Spleen (tissue), 11 donors: ENCODE data around the gene SPDYE17. TPM values are rescaled to one million over a fixed set of nuclear protein-coding genes. Genes with fewer than 3 reads are reported as not detected.
"Not testable (repeated sequence)": the region's sequence is repeated elsewhere in the genome, so short reads cannot be mapped to it uniquely, and the experiment has no call there.

Source experiments
- DNase-seq: peaks from one replicate; pipeline ENCODE4 v3.0.0-alpha.2; 2020
- H3K27ac ChIP-seq, 8 donors: fragments of 200-600 bp; sonication (generic) in 7 of 8; 1 replicate in 4 of 8; 2 replicates in 4 of 8; pipeline versions ENCODE4 v1.5.0 to v1.8.0; 2016 to 2021; ENCODE audit warnings: inconsistent platforms in 4 of 8, mild to moderate bottlenecking in 4 of 8, moderate library complexity in 1 of 8
- H3K27me3 ChIP-seq, 7 donors: fragments of 200-600 bp; sonication (generic) in 6 of 7; replicated peaks in 1 of 7; 1 replicate in 4 of 7; 2 replicates in 3 of 7; pipeline versions ENCODE4 v1.5.0 to v1.8.0; 2016 to 2021; ENCODE audit warnings: inconsistent platforms in 3 of 7, mild to moderate bottlenecking in 1 of 7
- H3K36me3 ChIP-seq, 6 donors: fragments of 200-600 bp; sonication (generic) in 5 of 6; 1 replicate in 4 of 6; 2 replicates in 2 of 6; pipeline versions ENCODE4 v1.5.0 to v1.8.0; 2016 to 2021; ENCODE audit warnings: inconsistent platforms in 2 of 6
- H3K4me1 ChIP-seq, 6 donors: fragments of 200-600 bp; sonication (generic) in 5 of 6; 1 replicate in 3 of 6; 2 replicates in 3 of 6; pipeline versions ENCODE4 v1.5.0 to v1.8.0; 2016 to 2021; ENCODE audit warnings: inconsistent platforms in 3 of 6
- H3K4me3 ChIP-seq, 8 donors: fragments of 200-600 bp; sonication (generic) in 7 of 8; 1 replicate in 4 of 8; 2 replicates in 4 of 8; pipeline versions ENCODE4 v1.5.0 to v1.8.0; 2016 to 2021; ENCODE audit warnings: inconsistent platforms in 4 of 8, mild to moderate bottlenecking in 4 of 8, moderate library complexity in 2 of 8
- H3K9me3 ChIP-seq, 8 donors: fragments of 200-600 bp; sonication (generic) in 7 of 8; 1 replicate in 4 of 8; 2 replicates in 4 of 8; pipeline versions ENCODE4 v1.5.0 to v1.8.0; 2016 to 2021; ENCODE audit warnings: inconsistent platforms in 4 of 8
- WGBS, 5 donors: extraction: QIAGEN DNeasy Blood & Tissue Kit in 3 of 5; methylation state at CpG; one replicate each; pipeline versions ENCODE4 v1.1.5 to v1.1.7; 2013 to 2018; 5-methylcytosine and 5-hydroxymethylcytosine counted together
- intact Hi-C: fragments of 100-400 bp; cut with DNase I; formaldehyde crosslinking; loops from one replicate; pipeline ENCODE4 v1.15.0; 2023; ENCODE audit warnings: low total_unique reads
- polyA plus RNA-seq, 3 donors: library from polyadenylated mRNA; stranded (reverse); fragments of 200-250 nt; gene quantifications; one replicate each; pipeline ENCODE4 v1.2.1, GENCODE V29; 2013
- total RNA-seq, 7 donors: library from RNA; depleted of rRNA in 3 of 7; stranded (reverse); fragments of >200 nt in 3 of 7; fragmentation: NEBNext Ultra II Directional in 4 of 7; extraction: Animal tissue kit (Norgen Biotek cat#: 25700) in 4 of 7; gene quantifications; one replicate each; pipeline versions ENCODE4 v1.1.0 to v1.2.1, GENCODE V29; 2016 to 2021
- donor health status: healthy with polysubstance abuse.
- donor health status: DM: no; HTN: no; CAD: no; lungs with moderate emphysema.
- donor health status: DM: no; HTN: no; CAD: no.
- donor health status: Bipolar disorder and iron deficiency.
- donor health status: healthy.
- donor health status: DM: no; HTN: no; CAD: no.
- donor health status: DM: yes; HTN: yes; CAD: no.

Gene SPDYE17
- total and polyA plus RNA-seq, 10 donors = not detected

- H3K27me3 ChIP-seq, intact Hi-C loops, H3K4me3 ChIP-seq, H3K4me1 ChIP-seq, H3K9me3 ChIP-seq, DNase-seq, H3K27ac ChIP-seq: not testable (repeated sequence)
- 77 to 91% (median 87%) methylated on average over 3 to 7 of the region's 12 CpGs; no CpG with 5 or more reads in 1 of the 5 donors for WGBS, 5 donors
- H3K36me3 ChIP-seq = peaks cover 0 to 19% (median 0%) of the 10 kb centered on the region in 6 donors
Measured at GRCh38 chr7:76990202-76990601, 42.0 kb downstream of the SPDYE17 start.

DNA sequence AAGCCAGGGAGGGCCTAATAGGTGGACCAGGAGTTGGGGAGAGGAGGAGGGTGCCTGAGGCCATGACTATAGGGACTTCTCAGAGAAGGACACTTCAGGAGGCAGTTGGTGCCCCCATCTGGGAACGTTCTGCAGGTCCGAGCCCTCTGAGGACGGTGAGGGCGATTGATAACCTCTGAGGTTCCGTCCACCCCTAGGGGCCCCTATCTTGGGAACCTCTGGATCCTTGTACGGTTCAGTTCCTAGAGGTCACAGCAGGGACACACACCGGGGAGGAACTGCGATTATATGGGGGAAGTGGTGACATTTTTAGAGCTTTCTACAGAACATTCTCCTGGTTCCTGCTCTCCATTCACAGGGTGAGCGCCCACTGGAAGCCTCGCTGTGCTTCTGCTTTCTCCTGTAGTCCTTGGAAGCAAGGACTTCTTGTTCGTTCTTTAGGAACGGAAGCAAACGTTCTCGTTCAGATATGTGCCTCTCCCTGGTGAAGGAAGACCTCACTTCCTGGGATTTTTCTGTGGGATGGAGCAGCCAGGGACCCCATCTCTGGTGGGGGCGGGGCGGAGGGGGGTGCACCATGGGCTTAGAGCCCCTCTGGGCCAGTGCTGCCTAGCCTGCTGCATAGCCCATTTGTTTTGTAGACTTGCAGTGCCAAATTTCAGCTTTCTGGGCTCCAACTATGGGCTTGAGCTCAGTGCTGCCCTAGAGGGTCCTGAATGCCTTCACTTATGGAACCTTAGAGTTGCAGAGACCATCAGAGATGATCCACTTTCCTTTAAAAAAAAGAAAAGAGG lies 46.0 kb downstream of the SPDYE17 start:
- peak overlapping the region in 1 of 8 donors; percentile 16 for H3K27ac ChIP-seq
- H3K36me3 ChIP-seq = peaks cover 0 to 14% (median 4%) of the 10 kb centered on the region in 6 donors
- H3K27me3 ChIP-seq, intact Hi-C loops, DNase-seq, H3K4me1 ChIP-seq, H3K4me3 ChIP-seq, H3K9me3 ChIP-seq: not testable (repeated sequence)
- WGBS, 5 donors = 67 to 100% (median 74%) methylated on average over 1 to 16 of the region's 16 CpGs

DNA sequence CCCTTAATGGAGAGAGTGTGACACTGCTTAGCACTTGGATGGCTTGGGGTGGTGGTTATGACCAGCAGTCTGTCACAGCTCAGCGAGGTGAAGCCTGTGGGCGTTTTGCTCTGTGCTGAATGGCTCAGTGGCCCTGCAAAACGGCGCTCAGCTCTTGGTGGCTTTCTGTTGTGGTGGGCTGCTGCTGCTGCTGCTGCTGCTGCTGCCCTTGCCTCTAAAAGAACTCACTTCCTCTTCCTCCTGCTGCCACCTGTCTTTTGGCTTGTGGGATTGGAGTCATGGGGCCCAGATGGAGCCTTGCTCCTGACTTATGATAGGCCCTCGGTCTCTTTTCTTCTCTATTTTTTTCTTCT lies 47.4 kb downstream of the SPDYE17 start:
- peaks cover 0 to 22% (median 14%) of the 10 kb centered on the region in 6 donors for H3K36me3 ChIP-seq
- H3K4me3 ChIP-seq, DNase-seq, H3K4me1 ChIP-seq, intact Hi-C loops, H3K9me3 ChIP-seq, H3K27ac ChIP-seq, H3K27me3 ChIP-seq: not testable (repeated sequence)
- 8 to 80% methylated on average over 1 to 2 of the region's 5 CpGs; no CpG with 5 or more reads in 3 of the 5 donors for WGBS, 5 donors

DNA sequence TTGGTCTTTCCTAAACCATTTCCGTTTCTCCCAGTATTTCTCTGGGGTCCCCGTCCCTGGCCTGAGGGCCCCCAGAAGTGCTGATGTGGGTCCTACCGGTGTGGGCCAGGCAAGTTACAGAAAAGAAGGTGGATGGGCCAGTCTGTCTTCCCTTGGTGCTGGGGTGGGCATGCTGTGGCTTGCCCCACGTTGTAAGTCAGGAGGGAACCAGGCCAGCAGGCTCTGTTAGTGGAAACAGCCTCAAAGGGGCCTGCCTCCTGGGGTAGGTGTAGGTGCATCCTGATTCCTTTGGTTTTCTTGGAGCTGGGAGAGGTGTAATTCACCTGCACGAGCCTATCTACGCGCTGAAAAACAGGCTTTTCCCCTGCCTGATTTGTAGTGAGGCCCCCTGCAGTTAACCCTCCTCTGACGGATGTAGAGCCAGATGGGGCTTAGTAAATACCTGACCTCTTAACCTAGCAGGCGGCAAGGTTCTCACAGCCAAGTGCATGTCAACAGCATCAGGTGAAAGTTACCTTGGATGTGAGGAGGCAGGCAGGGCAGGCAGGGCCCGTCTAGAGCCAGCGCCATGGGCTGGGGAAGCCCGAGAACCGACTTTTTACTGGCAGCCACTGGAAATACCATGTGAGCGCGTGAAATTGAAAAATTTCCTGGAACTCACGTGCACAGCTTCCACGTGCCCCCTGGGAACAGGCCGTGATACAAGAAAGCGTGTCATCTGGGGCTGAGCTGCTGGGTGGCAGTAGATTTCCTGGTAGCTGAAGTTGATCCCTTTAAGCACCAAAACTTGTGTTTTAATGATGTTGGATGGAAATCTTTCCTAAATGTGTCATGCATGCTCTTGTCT lies 48.0 kb downstream of the SPDYE17 start:
- H3K4me3 ChIP-seq, intact Hi-C loops: not testable (repeated sequence)
- WGBS, 5 donors = 80 to 84% methylated on average over 4 of the region's 19 CpGs; no CpG with 5 or more reads in 3 of the 5 donors

DNA sequence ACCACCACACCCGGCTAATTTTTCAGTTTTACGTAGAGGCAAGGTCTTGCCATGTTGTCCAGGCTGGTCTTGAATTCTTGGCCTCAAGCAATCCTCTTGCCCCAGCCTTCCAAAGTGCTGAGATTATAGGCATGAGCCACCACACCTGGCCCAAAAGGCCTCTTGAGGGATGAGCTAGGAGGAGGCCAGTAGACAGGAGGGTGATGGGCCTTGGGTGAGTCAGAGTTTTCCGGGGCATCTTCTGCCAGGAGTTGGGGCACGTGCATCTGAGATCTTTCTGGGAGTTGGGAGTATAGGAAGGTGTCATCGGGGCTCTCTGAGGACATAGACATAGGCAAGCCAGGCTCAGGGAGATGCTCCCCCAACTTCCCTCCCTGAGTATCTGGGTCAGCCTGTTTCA lies 48.8 kb downstream of the SPDYE17 start:
- not testable (repeated sequence) for H3K27ac ChIP-seq

More for the DNA sequence above, 48.0 kb downstream of the SPDYE17 start:
- peaks cover 0 to 28% (median 16%) of the 10 kb centered on the region in 6 donors for H3K36me3 ChIP-seq
- not testable (repeated sequence) for DNase-seq, H3K27ac ChIP-seq, H3K4me1 ChIP-seq, H3K9me3 ChIP-seq, H3K27me3 ChIP-seq

GRCh38 chr7:76982501-76982900 lies 49.7 kb downstream of the SPDYE17 start:
- DNase-seq, H3K4me3 ChIP-seq, H3K27ac ChIP-seq, intact Hi-C loops, H3K27me3 ChIP-seq, H3K4me1 ChIP-seq, H3K9me3 ChIP-seq: not testable (repeated sequence)
- peaks cover 0 to 41% (median 19%) of the 10 kb centered on the region in 6 donors for H3K36me3 ChIP-seq
- 65 to 91% methylated on average over 2 to 7 of the region's 10 CpGs; no CpG with 5 or more reads in 3 of the 5 donors for WGBS, 5 donors

More for the DNA sequence above, 48.8 kb downstream of the SPDYE17 start:
- H3K9me3 ChIP-seq, intact Hi-C loops, DNase-seq, H3K4me1 ChIP-seq, H3K27me3 ChIP-seq, H3K4me3 ChIP-seq: not testable (repeated sequence)
- 91 to 100% methylated on average over 1 to 2 of the region's 5 CpGs; no CpG with 5 or more reads in 3 of the 5 donors for WGBS, 5 donors
- H3K36me3 ChIP-seq = peaks cover 0 to 37% (median 19%) of the 10 kb centered on the region in 6 donors

- DNase-seq, H3K4me1 ChIP-seq, H3K27me3 ChIP-seq: not testable (repeated sequence)
Measured at GRCh38 chr7:76981187-76981970, 50.8 kb downstream of the SPDYE17 start.

GRCh38 chr7:76980576-76980975 lies 51.6 kb downstream of the SPDYE17 start:
- H3K36me3 ChIP-seq = peaks cover 0 to 48% (median 19%) of the 10 kb centered on the region in 6 donors
- H3K27ac ChIP-seq, H3K9me3 ChIP-seq, DNase-seq, intact Hi-C loops, H3K27me3 ChIP-seq, H3K4me3 ChIP-seq, H3K4me1 ChIP-seq: not testable (repeated sequence)
- WGBS, 5 donors = 94 to 98% (median 96%) methylated on average over 16 to 21 of the region's 21 CpGs

More at GRCh38 chr7:76981187-76981970, 50.8 kb downstream of the SPDYE17 start:
- H3K9me3 ChIP-seq, H3K27ac ChIP-seq, intact Hi-C loops, H3K4me3 ChIP-seq: not testable (repeated sequence)
- H3K36me3 ChIP-seq = peaks cover 0 to 48% (median 19%) of the 10 kb centered on the region in 6 donors
- WGBS, 5 donors = 93 to 100% (median 97%) methylated on average over 4 to 25 of the region's 26 CpGs

DNA sequence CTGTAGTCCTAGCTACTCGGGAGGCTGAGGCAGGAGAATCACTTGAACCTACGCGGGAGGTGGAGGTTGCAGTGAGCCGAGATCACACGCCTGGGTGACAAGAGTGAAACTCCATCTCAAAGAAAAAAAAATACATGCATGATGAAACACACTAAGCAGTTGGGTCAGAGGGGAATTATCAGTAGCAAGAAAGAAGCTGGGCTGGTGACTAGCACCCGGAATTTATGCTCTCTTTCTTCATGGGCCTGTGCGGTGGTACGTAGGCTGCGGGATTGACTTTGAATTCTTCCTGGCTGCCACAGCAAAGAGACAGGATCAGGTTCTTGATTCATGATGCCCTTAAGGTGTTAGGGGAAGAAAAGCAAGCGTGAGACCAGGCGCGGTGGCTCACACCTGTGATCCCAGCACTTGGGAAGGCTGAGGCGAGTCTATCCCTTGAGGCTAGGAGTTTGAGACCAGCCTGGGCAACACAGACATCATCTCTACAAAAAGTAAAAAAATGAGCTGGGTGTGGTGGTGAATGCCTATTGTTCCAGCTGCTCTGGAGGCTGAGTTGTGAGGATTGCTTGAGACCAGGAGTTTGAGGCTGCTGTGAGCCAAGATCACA lies 54.3 kb downstream of the SPDYE17 start:
- H3K27ac ChIP-seq, H3K27me3 ChIP-seq, H3K4me1 ChIP-seq, DNase-seq, H3K4me3 ChIP-seq, H3K9me3 ChIP-seq, intact Hi-C loops: not testable (repeated sequence)
- WGBS, 5 donors = 73 to 90% (median 89%) methylated on average over 4 to 12 of the region's 13 CpGs
- peaks cover 0 to 51% (median 19%) of the 10 kb centered on the region in 6 donors for H3K36me3 ChIP-seq
